HepG2 (cell line): ENCODE measurements around the gene YWHAQ. TPM values are rescaled to one million over a fixed set of nuclear protein-coding genes. Genes with fewer than 3 reads are reported as not detected.
A peak's percentile ranks its signal among the peaks of the same experiment; 100 is the strongest.

Experiments
- ATAC-seq: fragments of 200-7000 bp; cut with Tn5 transposase; 3 replicates; pipeline ENCODE4 v1.9.1; 2020; ENCODE audit warnings: mild to moderate bottlenecking, moderate library complexity
- BruUV-seq: library from RNA; stranded (reverse); fragments of 400-500 nt; replicated peaks from 2 replicates; lab custom pipeline; 2021; lab: Mats Ljungman, UMichigan
- CTCF ChIA-PET: fragments of 300-600 bp; formaldehyde crosslinking; extraction: SDS; loops from one replicate; lab custom pipeline; 2021; ENCODE audit warnings: low total read pairs, inconsistent platforms, low intra/inter-chr PET ratio; lab: Yijun Ruan, JAX
- POLR2A ChIA-PET: fragments of 350-600 bp; sonication (Branson Sonifier 250); formaldehyde crosslinking; loops from one replicate; lab custom pipeline; 2020; ENCODE audit warnings: antibody characterized with exemption, inconsistent platforms; lab: Yijun Ruan, JAX
- DNase-seq: peaks from one replicate; pipeline ENCODE4 v3.0.0-alpha.2; 2015; ENCODE audit warnings: low spot score
- FAIRE-seq: peaks from 3 replicates; lab custom pipeline; 2011; peaks lifted over from hg19 to GRCh38; lab: Jason Lieb, UNC
- H2AFZ ChIP-seq: one replicate; pipeline ENCODE4 v1.6.1; 2011; ENCODE audit warnings: low read length, inconsistent platforms
- H3K27ac ChIP-seq: fragments of 300-600 bp; 3 replicates; pipeline ENCODE4 v1.8.0; 2011; ENCODE audit warnings: mixed run types, mild to moderate bottlenecking, mixed read lengths, low read length, inconsistent platforms; ENCODE audit not compliant: insufficient read depth; ENCODE audit errors: extremely low read length
- H3K27me3 ChIP-seq, 2 experiments: fragments of 200-600 bp in 1 of 2; 2 replicates in 1 of 2; 3 replicates in 1 of 2; pipeline versions ENCODE4 v1.6.0 to v1.8.0; 2011; ENCODE audit warnings: low read length in 2 of 2, mild to moderate bottlenecking in 2 of 2, moderate library complexity in 2 of 2, inconsistent platforms in 1 of 2; ENCODE audit not compliant: insufficient read depth in 2 of 2, control insufficient read depth in 1 of 2
- H3K36me3 ChIP-seq, 2 experiments: fragments of 200-600 bp in 1 of 2; replicated peaks in 1 of 2; 2 replicates in 1 of 2; 3 replicates in 1 of 2; pipeline versions ENCODE4 v1.5.1 to v1.8.0; 2011; ENCODE audit warnings: low read length in 2 of 2, inconsistent platforms in 1 of 2; ENCODE audit not compliant: insufficient read depth in 2 of 2, control insufficient read depth in 1 of 2
- H3K4me1 ChIP-seq: 2 replicates; pipeline ENCODE4 v1.5.1; 2012; ENCODE audit warnings: low read length, inconsistent platforms; ENCODE audit not compliant: insufficient read depth
- H3K4me2 ChIP-seq: 2 replicates; pipeline ENCODE4 v1.6.0; 2011; ENCODE audit warnings: low read depth, low read length, inconsistent platforms
- H3K4me3 ChIP-seq, 3 experiments: fragments of 200-600 bp in 1 of 3; sonication (generic), shearing (Covaris generic) in 1 of 3; replicated peaks in 1 of 3; 2 replicates each; pipeline ENCODE4 v1.5.1; 2011 to 2016; ENCODE audit warnings: low read length in 3 of 3, inconsistent platforms in 2 of 3, low read depth in 2 of 3, mild to moderate bottlenecking in 2 of 3, control low read depth in 1 of 3, mixed read lengths in 1 of 3; ENCODE audit not compliant: insufficient read depth in 1 of 3
- H3K79me2 ChIP-seq: one replicate; pipeline ENCODE4 v1.6.1; 2011; ENCODE audit warnings: low read length, inconsistent platforms; ENCODE audit not compliant: insufficient read depth
- H3K9ac ChIP-seq: 2 replicates; pipeline ENCODE4 v1.6.0; 2011; ENCODE audit warnings: mild to moderate bottlenecking, low read depth, low read length, inconsistent platforms; ENCODE audit not compliant: insufficient read depth
- H3K9me3 ChIP-seq: 2 replicates; pipeline ENCODE4 v1.5.1; 2012; ENCODE audit warnings: mild to moderate bottlenecking, low read length
- H4K20me1 ChIP-seq: 2 replicates; pipeline ENCODE4 v1.6.0; 2011; ENCODE audit warnings: inconsistent platforms, mild to moderate bottlenecking, low read length, moderate library complexity; ENCODE audit not compliant: insufficient read depth
- AGO1 ChIP-seq: fragments of 200-400 bp; formaldehyde crosslinking; IDR thresholded peaks from 2 replicates; pipeline ENCODE4 v1.6.1; 2017; ENCODE audit warnings: mild to moderate bottlenecking, low read depth, low read length, moderate library complexity; ENCODE audit not compliant: poor library complexity, severe bottlenecking
- BORCS8-MEF2B ChIP-seq: sonication (generic); formaldehyde crosslinking; IDR thresholded peaks from 2 replicates; pipeline ENCODE4 v1.8.0; 2022; ENCODE audit warnings: mild to moderate bottlenecking, missing genetic modification reagents
- HHEX ChIP-seq: IDR thresholded peaks from 2 replicates; pipeline ENCODE4 v1.6.1; 2016; ENCODE audit warnings: control low read depth
- HNRNPH1 ChIP-seq: fragments of 200-400 bp; formaldehyde crosslinking; optimal IDR thresholded peaks from 2 replicates; pipeline ENCODE3; 2017; ENCODE audit warnings: mild to moderate bottlenecking, low read depth, low read length
- RFXANK ChIP-seq: IDR thresholded peaks from 2 replicates; pipeline ENCODE4 v1.6.1; 2016
- RFXAP ChIP-seq: sonication (generic); formaldehyde crosslinking; IDR thresholded peaks from 2 replicates; pipeline ENCODE4 v1.4.0; 2020; ENCODE audit warnings: missing genetic modification reagents, borderline replicate concordance
- SMYD3 ChIP-seq: sonication (generic); formaldehyde crosslinking; IDR thresholded peaks from 2 replicates; pipeline ENCODE4 v1.8.1; 2023; ENCODE audit warnings: mild to moderate bottlenecking, missing genetic modification reagents
- SRY ChIP-seq: sonication (generic); formaldehyde crosslinking; IDR thresholded peaks from 2 replicates; pipeline ENCODE4 v1.8.0; 2022; ENCODE audit warnings: mild to moderate bottlenecking, missing genetic modification reagents
- TCF7 ChIP-seq: sonication (generic); IDR thresholded peaks from 2 replicates; pipeline ENCODE4 v1.6.1; 2016; ENCODE audit warnings: antibody characterized with exemption, low read depth
- YY1 ChIP-seq: IDR thresholded peaks from 2 replicates; pipeline ENCODE4 v1.6.1; 2011; ENCODE audit warnings: low read length, low read depth, moderate library complexity, mild to moderate bottlenecking; ENCODE audit not compliant: insufficient read depth, insufficient replicate concordance
- ZFP41 ChIP-seq: sonication (generic); formaldehyde crosslinking; IDR thresholded peaks from 2 replicates; pipeline ENCODE4 v1.4.0; 2020; ENCODE audit warnings: mild to moderate bottlenecking, missing genetic modification reagents, borderline replicate concordance
- ZFYVE20 ChIP-seq: sonication (generic); formaldehyde crosslinking; IDR thresholded peaks from 2 replicates; pipeline ENCODE4 v1.8.0; 2023; ENCODE audit warnings: low read depth, mild to moderate bottlenecking, moderate library complexity, missing genetic modification reagents, borderline replicate concordance
- ZNF124 ChIP-seq: sonication (generic); formaldehyde crosslinking; IDR thresholded peaks from 2 replicates; pipeline ENCODE4 v1.4.0; 2020; ENCODE audit warnings: missing genetic modification reagents
- WGBS: methylation state at CpG from one replicate; pipeline ENCODE4 v1.1.6; 2017; ENCODE audit warnings: low lambda C conversion rate; 5-methylcytosine and 5-hydroxymethylcytosine counted together
- in situ Hi-C: cut with HindIII; loops from 2 replicates; pipeline ENCODE4 v1.10.0; 2017; ENCODE audit warnings: low pct_unique_long_range_greater_than_20kb; ENCODE audit not compliant: extremely low pct_ligation_motif_present
- intact Hi-C: fragments of 100-400 bp; cut with micrococcal nuclease; formaldehyde crosslinking; loops from one replicate; pipeline ENCODE4 v1.10.0; 2022; ENCODE audit not compliant: unreplicated experiment
- polyA plus RNA-seq, 8 experiments: library from polyadenylated mRNA; depleted of rRNA in 3 of 8; stranded (reverse) in 7 of 8; unstranded in 1 of 8; fragments of >200 nt; fragmentation: Illumina TruSeq in 4 of 8; extraction: Trizol in 4 of 8; gene quantifications; 2 replicates each; pipeline versions ENCODE4 v1.2.1 to v1.2.3, GENCODE V29; 2011 to 2016; ENCODE audit warnings: low read depth in 4 of 8, missing spikeins in 1 of 8, mixed read lengths in 1 of 8; ENCODE audit not compliant: insufficient read depth in 1 of 8
- total RNA-seq, 5 experiments: library from RNA; depleted of rRNA; stranded (reverse); fragments of >200 nt; fragmentation: Illumina TruSeq; extraction: Trizol; gene quantifications; 2 replicates each; pipeline ENCODE4 v1.2.3, GENCODE V29; 2016; ENCODE audit warnings: low read depth in 1 of 5
- TF ChIP-seq, protein P1 (sequence below): sonication (generic); formaldehyde crosslinking; IDR thresholded peaks from 2 replicates; pipeline ENCODE4 v1.5.0; 2020; ENCODE audit warnings: mild to moderate bottlenecking, missing genetic modification reagents
- TF ChIP-seq, protein P2 (sequence below): sonication (generic); formaldehyde crosslinking; conservative IDR thresholded peaks from 2 replicates; pipeline ENCODE4 v1.4.0; 2020; ENCODE audit warnings: missing genetic modification reagents

Gene YWHAQ
- total and polyA plus RNA-seq, 2 of the 13 experiments (the other 11 are each of a cell fraction or from before 2014, with no cell fraction given), result 160 to 304 TPM

DNA sequence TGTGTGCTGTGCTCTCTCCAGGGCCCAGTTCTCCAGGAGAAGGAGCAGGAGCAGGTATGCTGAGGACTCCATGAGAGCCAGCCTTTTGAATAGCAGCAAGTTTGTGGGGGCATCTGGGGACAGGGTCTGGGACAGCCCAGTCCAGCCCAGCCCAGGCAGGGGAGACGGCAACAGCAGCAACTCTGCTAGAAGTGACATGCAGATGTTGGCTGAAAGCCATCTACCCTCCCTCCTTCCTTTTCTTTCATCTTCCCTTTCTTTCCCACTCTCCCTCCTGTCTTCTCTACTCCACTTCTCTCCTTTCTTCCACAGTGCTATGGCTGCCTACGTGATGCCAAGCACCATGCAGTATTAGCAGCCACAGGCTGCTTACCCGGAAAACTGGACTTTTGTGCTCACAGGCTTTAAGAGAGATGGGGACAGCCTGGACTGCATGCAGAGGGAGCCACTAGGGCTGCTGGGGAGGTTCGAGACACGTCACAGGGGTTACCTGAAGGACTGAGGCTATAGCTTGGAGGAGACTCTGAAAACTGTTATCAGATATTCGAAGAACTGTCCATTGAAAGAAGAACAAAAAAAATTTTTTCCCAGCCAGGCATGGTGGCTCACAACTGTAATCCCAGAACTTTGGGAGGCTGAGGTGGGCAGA is 23.8 kb upstream of the YWHAQ start:
- Histone ChIP-seq H3K4me3 (no peak overlapping the region), H3K9me3 (no peaks in the 10 kb centered on the region), H4K20me1 (no peaks in the 10 kb centered on the region)
- intact Hi-C loops, result no loop called here
- no peak for TF ChIP-seq ZFP41 (CRISPR knock-in tag)
- no peak for TF ChIP-seq SRY
- TF ChIP-seq RFXAP, result no peak
- TF ChIP-seq TCF7, result no peak
- TF ChIP-seq AGO1, result no peak
- no peak for TF ChIP-seq HNRNPH1
- TF ChIP-seq, protein P1, sequence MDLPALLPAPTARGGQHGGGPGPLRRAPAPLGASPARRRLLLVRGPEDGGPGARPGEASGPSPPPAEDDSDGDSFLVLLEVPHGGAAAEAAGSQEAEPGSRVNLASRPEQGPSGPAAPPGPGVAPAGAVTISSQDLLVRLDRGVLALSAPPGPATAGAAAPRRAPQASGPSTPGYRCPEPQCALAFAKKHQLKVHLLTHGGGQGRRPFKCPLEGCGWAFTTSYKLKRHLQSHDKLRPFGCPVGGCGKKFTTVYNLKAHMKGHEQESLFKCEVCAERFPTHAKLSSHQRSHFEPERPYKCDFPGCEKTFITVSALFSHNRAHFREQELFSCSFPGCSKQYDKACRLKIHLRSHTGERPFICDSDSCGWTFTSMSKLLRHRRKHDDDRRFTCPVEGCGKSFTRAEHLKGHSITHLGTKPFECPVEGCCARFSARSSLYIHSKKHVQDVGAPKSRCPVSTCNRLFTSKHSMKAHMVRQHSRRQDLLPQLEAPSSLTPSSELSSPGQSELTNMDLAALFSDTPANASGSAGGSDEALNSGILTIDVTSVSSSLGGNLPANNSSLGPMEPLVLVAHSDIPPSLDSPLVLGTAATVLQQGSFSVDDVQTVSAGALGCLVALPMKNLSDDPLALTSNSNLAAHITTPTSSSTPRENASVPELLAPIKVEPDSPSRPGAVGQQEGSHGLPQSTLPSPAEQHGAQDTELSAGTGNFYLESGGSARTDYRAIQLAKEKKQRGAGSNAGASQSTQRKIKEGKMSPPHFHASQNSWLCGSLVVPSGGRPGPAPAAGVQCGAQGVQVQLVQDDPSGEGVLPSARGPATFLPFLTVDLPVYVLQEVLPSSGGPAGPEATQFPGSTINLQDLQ (CRISPR knock-in tag), result no peak
- no peak for TF ChIP-seq HHEX (CRISPR knock-in tag)
- TF ChIP-seq ZFYVE20 (CRISPR knock-in tag), result no peak
- TF ChIP-seq SMYD3 (CRISPR knock-in tag), result no peak
- TF ChIP-seq BORCS8-MEF2B (CRISPR knock-in tag), result no peak
- TF ChIP-seq RFXANK (CRISPR knock-in tag), result no peak
- TF ChIP-seq, protein P2, sequence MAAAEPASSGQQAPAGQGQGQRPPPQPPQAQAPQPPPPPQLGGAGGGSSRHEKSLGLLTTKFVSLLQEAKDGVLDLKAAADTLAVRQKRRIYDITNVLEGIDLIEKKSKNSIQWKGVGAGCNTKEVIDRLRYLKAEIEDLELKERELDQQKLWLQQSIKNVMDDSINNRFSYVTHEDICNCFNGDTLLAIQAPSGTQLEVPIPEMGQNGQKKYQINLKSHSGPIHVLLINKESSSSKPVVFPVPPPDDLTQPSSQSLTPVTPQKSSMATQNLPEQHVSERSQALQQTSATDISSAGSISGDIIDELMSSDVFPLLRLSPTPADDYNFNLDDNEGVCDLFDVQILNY (CRISPR knock-in tag), result no peak
- TF ChIP-seq YY1, result no peak
- no peak for TF ChIP-seq ZNF124
- TF ChIP-seq, all 625 proteins: peak for 0
- no peak for DNase-seq
- no peak overlapping the region for H3K9ac ChIP-seq
- in situ Hi-C loops, result no loop called here
- no peak overlapping the region for H3K27ac ChIP-seq
- no peaks in the 10 kb centered on the region for H3K79me2 ChIP-seq
- no peak overlapping the region for H3K4me2 ChIP-seq
- FAIRE-seq, result no peak
- POLR2A ChIA-PET, result interaction anchor here (0.7 kb wide), 1 partner anchor 24 kb away, joined by 3 read pairs; the partner anchor contains the start of gene YWHAQ
- no TSS peak for BruUV-seq
- no peak overlapping the region for H2AFZ ChIP-seq
- peaks cover 0 to 6% of the 10 kb centered on the region in 2 experiments; a peak in 2 of 5 replicates for H3K27me3 ChIP-seq
- ATAC-seq, result 0 out of 3 replicates have a peak, but pooled peaks have one; percentile 6
- CTCF ChIA-PET, result no interaction called here
- peaks cover 48% of the 10 kb centered on the region for H3K4me1 ChIP-seq
- H3K36me3 ChIP-seq, result no peaks in the 10 kb centered on the region
- WGBS, result 15% methylated on average over 6 of the region's 6 CpGs
